DOHH2 (cell line): ENCODE measurements around the gene ETS2.

Experiments
- H3F3A ChIP-seq: fragments of 200-600 bp; sonication (generic), shearing (Covaris generic); 2 replicates; pipeline ENCODE4 v1.6.0; 2016; ENCODE audit warnings: antibody characterized with exemption, mild to moderate bottlenecking; ENCODE audit not compliant: control insufficient read depth, insufficient read depth
- H3K27ac ChIP-seq: fragments of 200-600 bp; sonication (generic); 2 replicates; pipeline ENCODE4 v1.5.1; 2014; ENCODE audit warnings: low read depth, mild to moderate bottlenecking, low read length, moderate library complexity
- H3K27me3 ChIP-seq: fragments of 200-600 bp; sonication (generic); 2 replicates; pipeline ENCODE4 v1.6.1; 2014; ENCODE audit warnings: mild to moderate bottlenecking, low read length, mixed read lengths; ENCODE audit not compliant: control insufficient read depth
- H3K36me3 ChIP-seq: fragments of 200-600 bp; sonication (generic); 2 replicates; pipeline ENCODE4 v1.6.1; 2014; ENCODE audit warnings: mild to moderate bottlenecking, low read length, moderate library complexity, mixed read lengths; ENCODE audit not compliant: control insufficient read depth
- H3K4me1 ChIP-seq: fragments of 200-600 bp; sonication (generic); 2 replicates; pipeline ENCODE4 v1.6.1; 2014; ENCODE audit warnings: mild to moderate bottlenecking, low read length, mixed read lengths; ENCODE audit not compliant: control insufficient read depth
- H3K4me2 ChIP-seq: fragments of 200-600 bp; sonication (generic); 2 replicates; pipeline ENCODE4 v1.6.0; 2014; ENCODE audit warnings: mild to moderate bottlenecking, low read length, moderate library complexity
- H3K4me3 ChIP-seq: fragments of 200-600 bp; sonication (generic); 2 replicates; pipeline ENCODE4 v1.5.1; 2014; ENCODE audit warnings: mild to moderate bottlenecking, low read length, mixed read lengths
- H3K79me2 ChIP-seq: fragments of 200-600 bp; sonication (generic); 2 replicates; pipeline ENCODE4 v1.6.1; 2014; ENCODE audit warnings: mild to moderate bottlenecking, low read length, mixed read lengths; ENCODE audit not compliant: control insufficient read depth
- H3K9me2 ChIP-seq: fragments of 200-600 bp; sonication (generic); replicated peaks from 2 replicates; pipeline ENCODE4 v1.6.1; 2014; ENCODE audit warnings: mild to moderate bottlenecking, low read length, mixed read lengths; ENCODE audit not compliant: control insufficient read depth
- H3K9me3 ChIP-seq: fragments of 200-600 bp; sonication (generic); 2 replicates; pipeline ENCODE4 v1.6.1; 2014; ENCODE audit warnings: antibody characterized with exemption, low read length, mixed read lengths; ENCODE audit not compliant: control insufficient read depth, insufficient read depth
- H4K20me1 ChIP-seq: fragments of 200-600 bp; sonication (generic); 2 replicates; pipeline ENCODE4 v1.6.0; 2014; ENCODE audit warnings: low read depth, mild to moderate bottlenecking, antibody characterized with exemption, low read length, moderate library complexity; ENCODE audit not compliant: control insufficient read depth, insufficient read depth
- CTCF ChIP-seq: fragments of 200-600 bp; sonication (generic); IDR thresholded peaks from one replicate; pipeline ENCODE4 v1.5.1; 2014; ENCODE audit warnings: antibody characterized with exemption, mild to moderate bottlenecking, low read depth, low read length; ENCODE audit not compliant: poor library complexity, severe bottlenecking
- EZH2phosphoT487 ChIP-seq: fragments of 200-600 bp; sonication (generic); IDR thresholded peaks from 2 replicates; pipeline ENCODE4 v1.6.1; 2017; ENCODE audit warnings: borderline replicate concordance, mild to moderate bottlenecking, antibody characterized with exemption, low read length, moderate library complexity, mixed read lengths

Gene ETS2

DNA sequence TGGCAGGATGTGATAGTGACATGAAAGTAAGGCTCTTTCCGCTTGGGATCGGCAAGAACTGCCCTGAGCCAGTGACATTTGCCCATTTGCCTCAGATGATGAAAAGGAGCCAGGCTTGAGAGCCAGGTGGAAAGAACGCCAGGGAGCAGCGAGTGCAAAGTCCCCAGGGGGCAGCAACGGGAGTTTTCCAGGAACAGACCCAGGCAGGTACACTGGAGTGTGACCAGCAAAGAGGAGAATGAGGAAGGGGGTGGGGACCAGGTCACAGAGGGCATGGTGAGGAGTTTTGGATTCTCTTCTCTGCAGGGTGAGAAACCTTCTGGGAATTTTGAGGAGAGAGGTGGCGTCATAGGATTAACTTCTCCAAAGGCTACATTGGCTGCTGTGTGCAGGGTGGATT lies 10.8 kb upstream of the ETS2 start:
- no peaks in the 10 kb centered on the region for H3F3A ChIP-seq
- H3K9me2 ChIP-seq: no peaks in the 10 kb centered on the region
- H3K79me2 ChIP-seq: no peaks in the 10 kb centered on the region
- no peaks in the 10 kb centered on the region for H3K9me3 ChIP-seq
- H3K4me3 ChIP-seq: no peak overlapping the region
- TF ChIP-seq CTCF: no peak
- TF ChIP-seq EZH2phosphoT487: no peak
- H3K4me2 ChIP-seq: no peak overlapping the region
- H3K27me3 ChIP-seq: no peaks in the 10 kb centered on the region
- no peak overlapping the region for H3K27ac ChIP-seq
- peaks cover 5% of the 10 kb centered on the region; the same call in 1 of the 2 replicates for H3K4me1 ChIP-seq
- H3K36me3 ChIP-seq: no peaks in the 10 kb centered on the region
- no peaks in the 10 kb centered on the region for H4K20me1 ChIP-seq

GRCh38 chr21:38795475-38795874 lies 10.3 kb upstream of the ETS2 start:
- no peak overlapping the region for H3K4me2 ChIP-seq

DNA sequence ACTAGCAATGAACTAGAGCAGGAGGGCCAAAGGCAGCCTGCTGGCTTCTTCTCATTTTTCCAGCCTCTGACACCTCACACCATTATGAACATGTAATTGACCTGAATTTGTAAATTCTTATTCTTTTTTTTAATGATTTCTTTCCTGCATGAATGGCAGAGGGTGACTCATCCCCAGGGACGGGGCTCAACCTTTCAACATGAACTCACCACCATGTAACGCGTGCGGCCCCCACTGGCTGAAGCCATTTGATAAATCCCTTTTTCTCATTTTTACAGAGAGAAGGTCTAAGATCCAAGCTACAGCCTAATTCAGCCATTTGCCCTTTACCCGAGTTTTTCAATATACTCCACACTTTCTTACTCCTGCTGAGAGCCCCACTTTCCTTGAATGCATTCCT lies 9.3 kb upstream of the ETS2 start:
- Histone ChIP-seq H3K4me3 (no peak overlapping the region), H3K9me2 (no peaks in the 10 kb centered on the region), H3K4me1 (no peaks in the 10 kb centered on the region), H3K27me3 (no peaks in the 10 kb centered on the region), H3K4me2 (no peak overlapping the region), H3K9me3 (no peaks in the 10 kb centered on the region), H3K27ac (no peak overlapping the region), H4K20me1 (no peaks in the 10 kb centered on the region), H3F3A (no peaks in the 10 kb centered on the region), H3K36me3 (no peaks in the 10 kb centered on the region), H3K79me2 (no peaks in the 10 kb centered on the region)
- TF ChIP-seq EZH2phosphoT487: no peak
- no peak for TF ChIP-seq CTCF

More at GRCh38 chr21:38795475-38795874, 10.3 kb upstream of the ETS2 start:
- no peaks in the 10 kb centered on the region for H3K9me3 ChIP-seq
- no peaks in the 10 kb centered on the region for H3K36me3 ChIP-seq
- no peak overlapping the region for H3K27ac ChIP-seq
- H3K4me3 ChIP-seq: no peak overlapping the region
- no peaks in the 10 kb centered on the region for H3K9me2 ChIP-seq
- H3K27me3 ChIP-seq: no peaks in the 10 kb centered on the region
- peaks cover 5% of the 10 kb centered on the region; the same call in 1 of the 2 replicates for H3K4me1 ChIP-seq
- no peaks in the 10 kb centered on the region for H4K20me1 ChIP-seq
- TF ChIP-seq EZH2phosphoT487 (no peak), CTCF (no peak)
- H3F3A ChIP-seq: no peaks in the 10 kb centered on the region
- H3K79me2 ChIP-seq: no peaks in the 10 kb centered on the region
